Neural progenitor cell (in vitro differentiated cells): Measurements from ENCODE around the gene MCM8. TPM values are rescaled to one million over a fixed set of nuclear protein-coding genes. Genes with fewer than 3 reads are reported as not detected.

Experiments used
- DNase-seq: peaks from one replicate; pipeline ENCODE4 v3.0.0-alpha.2; 2016; ENCODE audit warnings: low spot score
- H2AFZ ChIP-seq: fragments of 200-600 bp; sonication (generic); replicated peaks from 2 replicates; pipeline ENCODE4 v1.6.1; 2016; ENCODE audit warnings: antibody characterized with exemption
- H3F3A ChIP-seq: fragments of 200-600 bp; sonication (generic); 2 replicates; pipeline ENCODE4 v1.6.1; 2016; ENCODE audit warnings: antibody characterized with exemption, low read depth
- H3K27ac ChIP-seq: fragments of 200-600 bp; sonication (generic); 2 replicates; pipeline ENCODE4 v1.5.1; 2016; ENCODE audit warnings: mild to moderate bottlenecking
- H3K27me3 ChIP-seq: fragments of 200-600 bp; sonication (generic); 2 replicates; pipeline ENCODE4 v1.6.1; 2016; ENCODE audit warnings: mild to moderate bottlenecking, moderate library complexity
- H3K36me3 ChIP-seq: fragments of 200-600 bp; sonication (generic); 2 replicates; pipeline ENCODE4 v1.5.1; 2016
- H3K4me1 ChIP-seq: fragments of 200-600 bp; sonication (generic); 2 replicates; pipeline ENCODE4 v1.6.1; 2016; ENCODE audit warnings: mixed run types
- H3K4me2 ChIP-seq: fragments of 200-600 bp; sonication (generic); 2 replicates; pipeline ENCODE4 v1.6.1; 2016
- H3K4me3 ChIP-seq: fragments of 200-600 bp; sonication (generic); 2 replicates; pipeline ENCODE4 v1.5.1; 2016
- H3K79me2 ChIP-seq: fragments of 200-600 bp; sonication (generic); 2 replicates; pipeline ENCODE4 v1.6.1; 2016; ENCODE audit warnings: low read depth
- H3K9ac ChIP-seq: fragments of 200-600 bp; sonication (generic); 2 replicates; pipeline ENCODE4 v1.6.1; 2016
- H3K9me3 ChIP-seq: fragments of 200-600 bp; sonication (generic); 2 replicates; pipeline ENCODE4 v1.5.1; 2016; ENCODE audit warnings: low read depth
- H4K20me1 ChIP-seq: fragments of 200-600 bp; sonication (generic); 2 replicates; pipeline ENCODE4 v1.6.1; 2016; ENCODE audit warnings: low read depth
- H3K27ac Mint-ChIP-seq: 3 replicates; pipeline ENCODE4 v1.8.0; 2021; ENCODE audit warnings: mixed read lengths
- H3K27me3 Mint-ChIP-seq: 2 replicates; pipeline ENCODE4 v1.8.0; 2022; ENCODE audit warnings: low read depth, mild to moderate bottlenecking, inconsistent platforms, moderate library complexity, mixed read lengths; ENCODE audit not compliant: insufficient read depth
- H3K36me3 Mint-ChIP-seq: 3 replicates; pipeline ENCODE4 v1.8.0; 2021; ENCODE audit warnings: mixed read lengths
- H3K4me1 Mint-ChIP-seq: 3 replicates; pipeline ENCODE4 v1.8.0; 2021; ENCODE audit warnings: mixed read lengths
- H3K4me3 Mint-ChIP-seq: 3 replicates; pipeline ENCODE4 v1.8.0; 2021; ENCODE audit warnings: mild to moderate bottlenecking, moderate library complexity, mixed read lengths
- H3K9me3 Mint-ChIP-seq: 3 replicates; pipeline ENCODE4 v1.8.0; 2020; ENCODE audit warnings: mixed read lengths
- CTCF ChIP-seq: fragments of 200-600 bp; sonication (generic); IDR thresholded peaks from 2 replicates; pipeline ENCODE4 v1.5.1; 2017; ENCODE audit warnings: antibody characterized with exemption, mild to moderate bottlenecking
- EZH2 ChIP-seq: fragments of 200-600 bp; sonication (generic); IDR thresholded peaks from 2 replicates; pipeline ENCODE4 v1.6.1; 2017; ENCODE audit warnings: antibody characterized with exemption, mild to moderate bottlenecking, moderate library complexity
- EZH2phosphoT487 ChIP-seq: fragments of 200-600 bp; sonication (generic); IDR thresholded peaks from 2 replicates; pipeline ENCODE4 v1.6.1; 2017; ENCODE audit warnings: antibody characterized with exemption
- total RNA-seq: library from RNA; depleted of rRNA; stranded (reverse); fragments of >200 nt; gene quantifications from 2 replicates; pipeline ENCODE4 v1.2.3, GENCODE V29; 2015; ENCODE audit warnings: low replicate concordance

The MCM8 gene
- total RNA-seq, 1 donor from 2014 or later = 45.2 TPM

- no peak overlapping the region for H3K27ac Mint-ChIP-seq
- Histone ChIP-seq H3K9me3 (peaks cover 9% of the 10 kb centered on the region), H4K20me1 (no peaks in the 10 kb centered on the region), H3K79me2 (peaks cover 24% of the 10 kb centered on the region), H3K4me3 (no peak overlapping the region), H3F3A (no peaks in the 10 kb centered on the region), H3K9ac (no peak overlapping the region), H2AFZ (no peak overlapping the region), H3K4me1 (no peaks in the 10 kb centered on the region), H3K4me2 (no peak overlapping the region), H3K27me3 (no peaks in the 10 kb centered on the region), H3K36me3 (peaks cover 10% of the 10 kb centered on the region), H3K27ac (no peak overlapping the region)
- peaks cover 32% of the 10 kb centered on the region for H3K9me3 Mint-ChIP-seq
- TF ChIP-seq EZH2 = no peak
- TF ChIP-seq EZH2phosphoT487 = no peak
- no peak for TF ChIP-seq CTCF
- no peak for DNase-seq
- H3K36me3 Mint-ChIP-seq = peaks cover 54% of the 10 kb centered on the region
- no peak overlapping the region for H3K4me3 Mint-ChIP-seq
- H3K27me3 Mint-ChIP-seq = peaks cover 2% of the 10 kb centered on the region
- H3K4me1 Mint-ChIP-seq = no peaks in the 10 kb centered on the region
Measured at GRCh38 chr20:6024768-6025167, 74.3 kb downstream of the MCM8 start.

- DNase-seq = no peak
- Mint-ChIP-seq H3K36me3 (peaks cover 48% of the 10 kb centered on the region), H3K4me3 (no peak overlapping the region), H3K27ac (no peak overlapping the region), H3K9me3 (peaks cover 28% of the 10 kb centered on the region), H3K4me1 (no peaks in the 10 kb centered on the region), H3K27me3 (peaks cover 2% of the 10 kb centered on the region)
- H4K20me1 ChIP-seq = peaks cover 3% of the 10 kb centered on the region
- peaks cover 11% of the 10 kb centered on the region for H3K79me2 ChIP-seq
- H3K36me3 ChIP-seq = peaks cover 10% of the 10 kb centered on the region
- peaks cover 9% of the 10 kb centered on the region for H3K9me3 ChIP-seq
- no peak overlapping the region for H3K4me3 ChIP-seq
- TF ChIP-seq EZH2phosphoT487 = no peak
- no peak for TF ChIP-seq CTCF
- TF ChIP-seq EZH2 = no peak
- H3K9ac ChIP-seq = no peak overlapping the region
- H3K4me1 ChIP-seq = no peaks in the 10 kb centered on the region
- H3K27ac ChIP-seq = no peak overlapping the region
- H3F3A ChIP-seq = no peaks in the 10 kb centered on the region
- H3K27me3 ChIP-seq = no peaks in the 10 kb centered on the region
- H2AFZ ChIP-seq = no peak overlapping the region
- no peak overlapping the region for H3K4me2 ChIP-seq
Measured at GRCh38 chr20:6026051-6026450, 75.6 kb downstream of the MCM8 start.

- peaks cover 3% of the 10 kb centered on the region for H4K20me1 ChIP-seq
- no peaks in the 10 kb centered on the region for H3K27me3 ChIP-seq
- H3K9me3 ChIP-seq = peaks cover 9% of the 10 kb centered on the region
- H3K9me3 Mint-ChIP-seq = peaks cover 18% of the 10 kb centered on the region
- H3K4me3 Mint-ChIP-seq = no peak overlapping the region
- no peak overlapping the region for H2AFZ ChIP-seq
- TF ChIP-seq EZH2phosphoT487 = no peak
- TF ChIP-seq CTCF = no peak
- TF ChIP-seq EZH2 = no peak
- no peak overlapping the region for H3K4me2 ChIP-seq
- H3K36me3 ChIP-seq = peaks cover 8% of the 10 kb centered on the region
- no peaks in the 10 kb centered on the region for H3F3A ChIP-seq
- H3K9ac ChIP-seq = no peak overlapping the region
- no peaks in the 10 kb centered on the region for H3K4me1 Mint-ChIP-seq
- peaks cover 2% of the 10 kb centered on the region for H3K27me3 Mint-ChIP-seq
- no peak overlapping the region for H3K27ac Mint-ChIP-seq
- no peaks in the 10 kb centered on the region for H3K79me2 ChIP-seq
- no peak overlapping the region for H3K4me3 ChIP-seq
- H3K36me3 Mint-ChIP-seq = peaks cover 32% of the 10 kb centered on the region
- DNase-seq = no peak
- no peaks in the 10 kb centered on the region for H3K4me1 ChIP-seq
- no peak overlapping the region for H3K27ac ChIP-seq
Measured at GRCh38 chr20:6028818-6029217, 78.4 kb downstream of the MCM8 start.
